NCI-H2171 treated with DMSO at 0.1 percent for 48 hours (cell line): ENCODE measurements around the gene MOK.

Experiments
- DNase-seq: peaks from one replicate; lab custom pipeline; 2025; lab: John Stamatoyannopoulos, UW

The MOK gene

DNA sequence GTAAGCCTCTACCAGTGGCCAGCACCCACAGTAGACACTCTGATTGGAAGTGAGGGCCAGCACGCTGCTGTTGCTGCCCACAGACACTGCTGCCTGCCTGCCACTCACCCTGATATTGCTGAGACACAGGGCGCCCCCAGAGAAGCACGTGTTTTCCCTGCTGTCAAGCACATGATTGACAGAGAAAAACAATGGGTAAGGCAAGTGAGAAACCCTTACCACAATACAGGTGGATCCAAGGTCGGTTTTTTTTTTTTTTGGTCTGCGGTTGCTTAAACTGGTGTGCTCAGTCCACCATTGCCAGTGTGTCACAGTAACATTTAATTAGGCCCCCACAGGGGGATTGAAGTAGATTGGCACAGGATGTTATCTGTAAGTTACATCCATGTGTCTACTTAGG, 99.4 kb downstream of the MOK start:
- DNase-seq: no peak

GRCh38 chr14:102203382-102203781, 101.6 kb downstream of the MOK start:
- DNase-seq: no peak

DNA sequence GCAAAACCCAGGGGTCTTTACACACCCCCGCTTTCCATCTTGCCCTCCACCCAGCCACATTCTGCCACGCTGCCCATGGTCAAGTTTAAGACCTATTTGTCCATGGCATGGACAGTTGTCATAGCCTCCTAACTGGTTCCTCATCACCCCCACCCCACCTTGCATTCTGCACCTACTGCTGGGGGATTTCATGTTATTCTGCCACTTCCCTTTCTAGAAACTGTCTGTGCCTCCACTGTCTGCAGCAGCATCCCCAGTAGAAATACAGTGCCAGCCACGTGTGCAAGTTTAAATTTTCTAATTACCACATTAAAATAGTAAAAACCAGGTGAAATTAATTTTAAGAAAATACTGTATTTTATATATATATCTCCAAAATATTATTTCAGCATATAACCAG, 102.0 kb downstream of the MOK start:
- no peak for DNase-seq

- no peak for DNase-seq
Measured at GRCh38 chr14:102201776-102202175, 103.2 kb downstream of the MOK start.

- DNase-seq: no peak
Measured at GRCh38 chr14:102201353-102201738, 103.6 kb downstream of the MOK start.

GRCh38 chr14:102200690-102201352, 104.1 kb downstream of the MOK start:
- DNase-seq: no peak

DNA sequence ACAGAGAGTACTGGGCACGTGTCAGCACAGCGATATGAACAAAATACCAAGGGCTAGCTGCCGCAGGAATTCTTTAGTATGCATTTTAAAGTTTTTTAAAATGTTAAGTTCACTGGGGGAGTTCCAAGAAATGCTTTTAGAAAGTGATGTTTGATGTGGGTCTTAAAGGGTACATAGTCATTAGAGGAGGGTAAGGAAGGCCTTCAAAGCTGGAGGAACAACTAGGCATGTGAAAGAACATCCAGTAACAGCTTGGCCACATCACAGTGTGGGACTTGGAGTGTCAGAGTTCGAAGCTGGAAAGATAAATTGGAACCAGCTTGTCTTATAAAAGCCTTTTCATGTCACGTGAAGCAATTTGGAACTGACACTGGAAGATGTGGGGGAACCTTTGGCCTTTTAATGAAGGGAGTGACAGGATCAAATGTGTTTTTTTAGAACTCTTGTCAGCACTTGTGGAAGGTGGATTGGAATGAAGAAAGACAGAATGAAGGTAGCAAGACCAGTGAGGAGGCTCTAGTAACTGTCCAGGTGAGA, 107.6 kb downstream of the MOK start:
- DNase-seq: no peak

GRCh38 chr14:102196902-102197230, 108.1 kb downstream of the MOK start:
- DNase-seq: no peak

- DNase-seq: peak; percentile 46
Measured at GRCh38 chr14:102196039-102196901, 108.7 kb downstream of the MOK start.

- no peak for DNase-seq
Measured at GRCh38 chr14:102195446-102195845, 109.5 kb downstream of the MOK start.

DNA sequence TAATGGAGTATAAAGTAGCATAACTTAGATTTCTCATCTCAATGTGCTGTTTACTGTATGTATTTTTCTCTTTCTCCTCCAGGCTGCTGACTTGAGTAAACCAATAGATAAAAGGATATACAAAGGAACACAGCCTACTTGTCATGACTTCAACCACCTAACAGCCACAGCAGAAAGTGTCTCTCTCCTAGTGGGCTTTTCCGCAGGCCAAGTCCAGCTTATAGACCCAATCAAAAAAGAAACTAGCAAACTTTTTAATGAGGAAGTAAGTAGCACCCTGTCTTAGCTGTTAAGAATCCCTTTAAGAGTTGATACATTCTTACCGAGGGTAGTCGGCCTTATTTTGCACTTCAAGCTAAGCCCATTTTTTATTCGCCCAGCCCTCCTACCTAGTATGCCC, 110.1 kb downstream of the MOK start:
- DNase-seq: no peak

DNA sequence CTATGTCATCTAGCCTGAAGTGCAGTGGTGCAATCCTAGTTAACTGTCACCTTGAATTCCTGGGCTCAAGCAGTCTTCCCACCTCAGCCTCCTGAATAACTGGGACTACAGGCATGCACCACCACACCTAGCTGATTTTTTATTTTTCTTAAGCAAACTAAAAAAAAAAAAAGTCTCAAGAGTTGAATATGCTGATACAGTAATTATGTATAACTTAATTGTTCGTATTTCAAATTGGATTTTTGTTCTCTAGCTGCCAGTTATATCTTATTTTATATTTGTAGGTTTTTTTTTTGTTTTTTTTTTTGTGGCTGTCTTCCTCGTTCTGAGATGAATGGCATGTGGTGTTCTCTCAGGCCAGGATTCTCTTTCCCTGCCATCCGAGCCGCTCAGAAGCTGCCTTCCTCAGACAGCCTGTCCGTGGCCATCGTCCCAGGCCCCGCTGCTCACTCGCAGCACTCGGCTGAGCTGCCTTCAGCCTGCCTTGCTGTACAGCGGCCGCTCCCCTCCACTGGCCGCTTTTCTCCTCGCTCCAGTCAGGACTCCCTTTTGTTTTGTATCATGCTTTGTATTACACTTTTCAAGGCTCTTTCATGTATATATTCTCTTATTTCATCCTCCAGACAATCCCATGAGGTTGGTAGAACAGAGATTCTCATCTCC, 112.0 kb downstream of the MOK start:
- DNase-seq: no peak

- DNase-seq: no peak
Measured at GRCh38 chr14:102189874-102190273, 115.1 kb downstream of the MOK start.

GRCh38 chr14:102188187-102188586, 116.8 kb downstream of the MOK start:
- DNase-seq: no peak

DNA sequence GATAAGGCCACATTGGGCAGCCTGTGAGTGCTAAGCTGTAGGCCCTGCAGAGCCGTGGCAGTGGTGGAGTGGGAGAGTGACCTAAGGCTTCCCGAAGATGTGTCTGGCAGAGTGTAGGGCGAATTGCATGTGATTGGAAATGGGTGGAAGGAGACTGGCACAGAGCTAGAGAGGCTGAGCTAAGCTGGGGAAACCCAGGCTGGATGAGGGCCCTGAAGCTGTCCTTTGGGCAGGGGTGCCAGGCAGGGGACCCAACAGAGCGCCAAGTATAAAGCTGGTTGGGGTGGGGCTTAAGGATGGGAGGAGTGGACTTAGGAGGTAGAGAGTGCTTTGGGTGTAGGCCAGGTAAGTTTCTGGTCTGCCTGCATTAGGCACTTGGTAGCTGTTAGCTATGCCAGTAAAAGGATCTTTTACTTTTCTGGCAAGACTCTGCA, 117.4 kb downstream of the MOK start:
- no peak for DNase-seq

GRCh38 chr14:102187044-102187443, 117.9 kb downstream of the MOK start:
- no peak for DNase-seq

DNA sequence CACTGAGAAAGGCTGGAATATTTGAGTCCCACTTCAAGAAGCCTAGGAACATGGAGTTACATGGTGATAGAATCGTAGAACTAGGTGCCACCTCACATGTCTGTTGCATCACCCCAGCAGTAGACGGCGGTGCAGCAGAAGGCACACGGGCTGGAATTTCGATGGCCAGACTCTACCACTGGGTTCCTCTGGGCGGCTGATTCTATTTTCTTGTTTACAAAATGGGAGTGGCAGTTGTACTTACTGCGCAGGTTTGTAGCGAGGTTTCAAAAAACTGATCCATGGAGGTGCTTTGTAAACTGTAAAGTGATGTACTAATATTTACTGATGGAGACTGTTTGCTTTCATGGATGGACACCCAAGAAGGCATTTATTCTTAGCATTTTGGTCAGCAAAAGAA, 119.6 kb downstream of the MOK start:
- no peak for DNase-seq

DNA sequence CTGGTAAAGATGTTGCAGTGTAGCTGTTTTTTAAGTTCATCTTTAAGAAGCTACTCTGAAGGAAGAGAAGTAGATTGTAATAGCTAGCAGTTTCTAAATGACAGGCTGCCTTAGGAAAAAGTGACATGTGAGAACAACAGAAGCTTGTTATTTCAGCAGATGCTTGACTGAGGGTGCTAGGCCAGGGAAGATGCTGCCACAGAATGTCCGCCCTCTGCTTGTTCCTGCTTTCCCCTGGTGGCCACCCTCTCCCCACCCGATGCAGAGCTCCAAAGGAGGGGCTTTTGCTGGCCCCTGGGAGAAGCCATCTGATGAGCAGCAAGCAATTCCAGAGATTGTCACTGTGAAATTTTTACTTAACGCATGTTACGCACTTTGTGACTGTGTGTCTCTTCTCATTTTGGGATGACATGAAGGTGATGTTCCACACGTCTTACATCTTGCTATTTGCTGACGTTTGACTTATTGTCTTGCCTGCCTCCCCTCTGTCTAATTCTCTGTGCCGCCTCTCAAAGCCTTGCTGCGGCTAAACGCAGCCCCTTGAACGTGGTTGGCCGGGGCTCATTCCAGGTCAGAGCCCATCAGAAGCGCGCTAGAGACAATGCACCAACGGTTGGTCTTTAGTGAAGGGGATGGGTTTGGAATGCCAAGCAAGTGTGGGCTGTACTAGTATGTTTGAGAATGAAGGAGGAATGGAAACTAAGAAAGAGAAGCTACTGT, 120.5 kb downstream of the MOK start:
- DNase-seq: peak; percentile 14

- DNase-seq: no peak
Measured at GRCh38 chr14:102183886-102184285, 121.1 kb downstream of the MOK start.

- peak; percentile 31 for DNase-seq
Measured at GRCh38 chr14:102182936-102183619, 121.9 kb downstream of the MOK start.

GRCh38 chr14:102182190-102182589, 122.8 kb downstream of the MOK start:
- peak; percentile 25 for DNase-seq

DNA sequence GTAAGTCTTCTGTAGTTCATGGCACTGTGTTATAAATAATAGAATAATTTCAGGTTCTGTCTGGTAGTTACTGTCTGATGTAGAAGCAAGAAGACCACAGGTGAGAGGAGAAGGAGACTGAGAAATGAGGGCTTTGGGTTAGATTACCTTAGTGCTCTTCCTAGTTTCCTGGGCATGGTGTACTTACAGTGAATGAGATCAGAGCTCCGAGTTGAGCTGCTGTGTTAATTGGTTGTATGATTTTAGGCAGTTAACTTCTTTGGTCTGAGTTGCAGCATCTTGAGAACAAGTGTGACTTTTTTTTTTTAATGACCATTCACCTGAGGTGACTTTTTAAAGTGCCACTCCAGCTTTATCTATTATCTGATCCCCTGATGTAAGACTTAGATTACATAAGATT, 123.8 kb downstream of the MOK start:
- no peak for DNase-seq
